ENCODE data around the gene COL2A1. TPM values are rescaled to one million over a fixed set of nuclear protein-coding genes. Genes with fewer than 3 reads are reported as not detected.

The COL2A1 gene
- total RNA-seq, 1 experiment from 2014 or later = 1.4 TPM

GRCh38 chr12:48001505-48002413 lies 2.5 kb downstream of the COL2A1 start:
- H3K36me3 ChIP-seq (ENCODE audit: control insufficient read depth, insufficient read depth, low read length) = no peaks in the 10 kb centered on the region
- DNase-seq (ENCODE audit: low read depth, low spot score) (no peak), ATAC-seq (peak; percentile 88)
- CTCF ChIA-PET = interaction anchor here (0.6 kb wide), 1 partner anchor 12 kb away, joined by 7 read pairs; no protein-coding TSS in a partner anchor
- peak overlapping the region; percentile 54 to 78 for H3K4me3 ChIP-seq (ENCODE audit: low read depth in 2 of 2, low read length in 2 of 2)
- in situ Hi-C loops (cut with HindIII; ENCODE audit: low pct_unique_long_range_greater_than_20kb, low sequenced_read_pairs) (no loop called here), intact Hi-C loops (cut with micrococcal nuclease; ENCODE audit: unreplicated experiment) (no loop called here)
- no peak overlapping the region for H3K27ac ChIP-seq (ENCODE audit: low read length)
- H3K4me1 ChIP-seq (ENCODE audit: control insufficient read depth, insufficient read depth, low read length) = peaks cover 22% of the 10 kb centered on the region
- no peaks in the 10 kb centered on the region for H3K9me3 ChIP-seq (ENCODE audit: control insufficient read depth, insufficient read depth, low read depth, low read length)
- POLR2A ChIA-PET = interaction anchor here (0.6 kb wide), 2 partner anchors 12 to 198 kb away, joined by 6 to 8 read pairs; no protein-coding TSS in a partner anchor
- BruUV-seq (replicated peaks) = no TSS peak
- H3K27me3 ChIP-seq (ENCODE audit: control insufficient read depth, insufficient read depth, low read length) = peaks cover 40% of the 10 kb centered on the region
- TF ChIP-seq SIN3A (IDR thresholded peaks at IDR 0.05; ENCODE audit: borderline replicate concordance, insufficient read depth, low read depth, low read length) (no peak), CTCF (IDR thresholded peaks at IDR 0.05) (no peak), REST (IDR thresholded peaks at IDR 0.05; ENCODE audit: insufficient read depth in 1 of 2, low read depth in 2 of 2, low read length in 1 of 2) (no peak), TCF7L2 (IDR thresholded peaks at IDR 0.05; ENCODE audit: low read depth, low read length) (no peak), POLR2AphosphoS5 (IDR thresholded peaks at IDR 0.05; ENCODE audit: low read depth, low read length) (no peak)

- H3K27me3 ChIP-seq (ENCODE audit: control insufficient read depth, insufficient read depth, low read length) = peaks cover 36% of the 10 kb centered on the region
- BruUV-seq (replicated peaks) = no TSS peak
- ChIA-PET CTCF (no interaction called here), POLR2A (no interaction called here)
- intact Hi-C loops (cut with micrococcal nuclease; ENCODE audit: unreplicated experiment) (no loop called here), in situ Hi-C loops (cut with HindIII; ENCODE audit: low pct_unique_long_range_greater_than_20kb, low sequenced_read_pairs) (no loop called here)
- peaks cover 22% of the 10 kb centered on the region for H3K4me1 ChIP-seq (ENCODE audit: control insufficient read depth, insufficient read depth, low read length)
- no peak for DNase-seq (ENCODE audit: low read depth, low spot score)
- TF ChIP-seq TCF7L2 (IDR thresholded peaks at IDR 0.05; ENCODE audit: low read depth, low read length) = no peak
- TF ChIP-seq REST (IDR thresholded peaks at IDR 0.05; ENCODE audit: insufficient read depth in 1 of 2, low read depth in 2 of 2, low read length in 1 of 2) = no peak
- TF ChIP-seq CTCF (IDR thresholded peaks at IDR 0.05) = no peak
- no peak for TF ChIP-seq SIN3A (IDR thresholded peaks at IDR 0.05; ENCODE audit: borderline replicate concordance, insufficient read depth, low read depth, low read length)
- no peak for TF ChIP-seq POLR2AphosphoS5 (IDR thresholded peaks at IDR 0.05; ENCODE audit: low read depth, low read length)
- no peaks in the 10 kb centered on the region for H3K9me3 ChIP-seq (ENCODE audit: control insufficient read depth, insufficient read depth, low read depth, low read length)
- peak; percentile 69 for ATAC-seq
- no peaks in the 10 kb centered on the region for H3K36me3 ChIP-seq (ENCODE audit: control insufficient read depth, insufficient read depth, low read length)
- peak overlapping the region; percentile 54 to 78 for H3K4me3 ChIP-seq (ENCODE audit: low read depth in 2 of 2, low read length in 2 of 2)
- no peak overlapping the region for H3K27ac ChIP-seq (ENCODE audit: low read length)
These were observed 3.3 kb downstream of the COL2A1 start for GRCh38 chr12:48000878-48001504.
